ENCODE data around the gene INPPL1. TPM values are rescaled to one million over a fixed set of nuclear protein-coding genes. Genes with fewer than 3 reads are reported as not detected.

Gene INPPL1
- total RNA-seq, 2 donors from 2014 or later = 102 to 108 TPM

GRCh38 chr11:72222907-72223614 lies 1.5 kb upstream of the INPPL1 start:
- H3K4me3 Mint-ChIP-seq = peak overlapping the region; percentile 99
- peaks cover 25% of the 10 kb centered on the region for H3K4me1 Mint-ChIP-seq
- peaks cover 2% of the 10 kb centered on the region for H3K36me3 Mint-ChIP-seq (ENCODE audit: low read depth)
- ATAC-seq = peak; percentile 84
- peak; percentile 83 to 94 (median 93) for DNase-seq
- peak overlapping the region; percentile 79 for H3K27ac Mint-ChIP-seq
- peaks cover 7% of the 10 kb centered on the region for H3K27me3 Mint-ChIP-seq
- H3K9me3 ChIP-seq (ENCODE audit: control insufficient read depth, low read length, poor library complexity, severe bottlenecking) = no peaks in the 10 kb centered on the region

DNA sequence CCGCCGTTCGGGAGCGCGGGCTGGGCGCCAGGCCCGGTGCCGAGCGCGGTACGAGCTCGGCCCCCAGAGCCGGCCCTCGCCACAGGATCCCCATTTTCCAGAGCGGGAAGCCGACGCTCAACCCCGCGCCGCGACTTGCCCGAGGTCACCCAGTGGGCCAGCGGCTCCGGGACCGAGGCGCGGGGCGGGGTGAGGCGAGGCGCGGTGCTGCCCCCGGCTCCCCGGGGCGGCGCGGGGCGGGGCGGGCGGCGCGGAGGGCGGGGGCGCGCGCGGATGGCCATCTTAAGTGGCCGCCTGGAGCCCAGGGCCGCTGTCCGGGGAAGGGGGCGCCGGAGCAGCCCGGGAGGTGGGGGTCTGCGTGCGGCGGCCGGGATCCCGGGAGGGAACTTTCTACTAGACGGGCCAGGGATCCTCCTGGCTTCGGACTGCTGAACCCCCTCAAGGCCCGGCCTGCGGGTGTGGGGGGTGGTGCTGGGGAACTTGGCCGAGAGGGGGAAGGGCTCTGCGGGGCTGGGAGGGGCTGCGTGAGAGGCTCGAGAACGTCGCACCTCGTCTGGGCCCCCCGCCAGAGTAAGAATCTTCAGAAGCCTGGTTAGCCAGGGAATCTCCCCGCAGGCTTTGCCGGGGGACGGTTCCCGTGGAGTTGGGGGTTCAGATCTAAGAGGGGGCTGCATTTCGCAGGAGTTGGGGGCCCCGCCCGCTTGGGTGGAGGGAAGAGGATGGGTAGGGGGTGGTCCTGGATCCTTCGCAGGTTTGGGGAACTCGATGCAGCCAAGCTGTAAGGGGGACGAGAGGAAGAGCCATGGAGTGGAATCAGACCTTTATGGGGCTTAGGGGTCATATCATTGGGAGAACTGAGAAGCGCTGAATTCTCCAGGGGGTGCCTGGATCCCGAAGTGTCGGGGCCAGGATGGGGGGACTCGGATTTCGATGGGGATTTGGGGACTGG lies 678 bp upstream of the INPPL1 start:
- Mint-ChIP-seq H3K27me3 (no peaks in the 10 kb centered on the region), H3K27ac (peak overlapping the region; percentile 93), H3K4me1 (peaks cover 25% of the 10 kb centered on the region), H3K36me3 (ENCODE audit: low read depth) (peaks cover 2% of the 10 kb centered on the region), H3K4me3 (peak overlapping the region; percentile 99)
- H3K9me3 ChIP-seq (ENCODE audit: control insufficient read depth, low read length, poor library complexity, severe bottlenecking) = no peaks in the 10 kb centered on the region
- DNase-seq = peak; percentile 32 to 57 (median 48)
- ATAC-seq = peak; percentile 56

DNA sequence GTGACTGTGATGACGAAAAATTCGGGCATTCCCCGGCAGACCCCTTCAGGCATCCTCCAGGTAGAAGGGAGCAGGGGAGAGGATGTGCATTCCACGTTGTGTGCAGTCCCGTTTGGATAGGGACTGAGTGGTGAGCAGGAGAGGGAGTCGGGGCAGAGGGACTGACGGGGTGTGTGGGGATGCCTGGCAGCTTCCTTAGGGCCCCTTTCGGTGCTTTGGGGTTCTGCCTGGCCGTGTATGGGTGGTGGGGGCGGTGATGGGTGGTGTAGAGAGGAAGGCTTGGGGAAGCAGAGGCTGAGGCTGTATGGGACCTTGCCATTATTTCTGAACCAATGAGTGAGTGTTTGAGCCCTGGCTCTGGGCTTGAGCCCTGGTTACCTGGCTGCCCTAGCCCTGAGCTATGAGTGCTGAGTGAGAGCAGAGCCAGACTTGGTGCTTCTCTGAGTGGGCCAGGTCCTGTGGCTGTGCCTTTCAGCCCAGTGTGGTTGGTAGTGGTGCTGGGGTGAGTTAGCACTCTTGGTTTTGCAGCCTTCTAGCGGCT lies 914 bp downstream of the INPPL1 start:
- Mint-ChIP-seq H3K27me3 (no peaks in the 10 kb centered on the region), H3K4me1 (peaks cover 25% of the 10 kb centered on the region), H3K27ac (peak overlapping the region; percentile 91), H3K36me3 (ENCODE audit: low read depth) (peaks cover 2% of the 10 kb centered on the region), H3K4me3 (peak overlapping the region; percentile 99)
- DNase-seq (no peak), ATAC-seq (peak; percentile 17)
- H3K9me3 ChIP-seq (ENCODE audit: control insufficient read depth, low read length, poor library complexity, severe bottlenecking) = no peaks in the 10 kb centered on the region

- Mint-ChIP-seq H3K27me3 (no peaks in the 10 kb centered on the region), H3K4me3 (no peak overlapping the region), H3K4me1 (peaks cover 25% of the 10 kb centered on the region), H3K27ac (peak overlapping the region; percentile 91), H3K36me3 (ENCODE audit: low read depth) (peaks cover 2% of the 10 kb centered on the region)
- no peak for ATAC-seq
- H3K9me3 ChIP-seq (ENCODE audit: control insufficient read depth, low read length, poor library complexity, severe bottlenecking) = no peaks in the 10 kb centered on the region
- DNase-seq = no peak
These were observed 2.1 kb downstream of the INPPL1 start for GRCh38 chr11:72226701-72227100.

GRCh38 chr11:72227316-72228228 lies 3.0 kb downstream of the INPPL1 start:
- Mint-ChIP-seq H3K4me3 (no peak overlapping the region), H3K27me3 (no peaks in the 10 kb centered on the region), H3K36me3 (ENCODE audit: low read depth) (peaks cover 6% of the 10 kb centered on the region), H3K4me1 (peaks cover 19% of the 10 kb centered on the region), H3K27ac (no peak overlapping the region)
- no peak for DNase-seq
- H3K9me3 ChIP-seq (ENCODE audit: control insufficient read depth, low read length, poor library complexity, severe bottlenecking) = no peaks in the 10 kb centered on the region
- ATAC-seq = no peak

DNA sequence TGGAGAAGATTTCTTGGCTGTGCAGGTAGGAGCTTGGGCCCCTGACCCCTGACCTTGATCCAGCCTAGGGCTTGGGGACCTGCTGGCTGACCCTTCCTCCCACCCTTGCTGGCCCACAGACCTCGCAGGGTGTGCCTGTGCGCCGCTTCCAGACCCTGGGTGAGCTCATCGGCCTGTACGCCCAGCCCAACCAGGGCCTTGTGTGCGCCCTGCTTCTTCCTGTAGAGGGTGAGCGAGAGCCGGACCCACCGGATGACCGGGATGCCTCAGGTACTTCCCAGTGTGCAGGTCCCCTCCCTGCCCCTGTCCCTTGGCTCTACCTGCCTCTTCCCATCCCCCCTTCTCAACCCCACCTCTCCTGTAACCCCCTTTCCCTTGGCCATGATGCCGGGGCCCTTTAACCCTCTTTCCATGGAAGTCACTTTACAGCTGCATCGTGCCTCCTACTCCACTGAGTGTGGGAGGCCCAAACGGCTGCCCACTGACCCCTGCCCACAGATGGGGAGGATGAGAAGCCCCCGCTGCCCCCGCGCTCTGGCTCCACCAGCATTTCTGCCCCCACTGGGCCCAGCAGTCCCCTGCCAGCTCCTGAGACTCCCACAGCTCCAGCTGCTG lies 3.8 kb downstream of the INPPL1 start:
- Mint-ChIP-seq H3K36me3 (ENCODE audit: low read depth) (peaks cover 7% of the 10 kb centered on the region), H3K4me3 (no peak overlapping the region), H3K4me1 (peaks cover 16% of the 10 kb centered on the region), H3K27ac (peak overlapping the region; percentile 41), H3K27me3 (no peaks in the 10 kb centered on the region)
- DNase-seq = no peak
- H3K9me3 ChIP-seq (ENCODE audit: control insufficient read depth, low read length, poor library complexity, severe bottlenecking) = no peaks in the 10 kb centered on the region
- no peak for ATAC-seq

- no peak overlapping the region for H3K4me3 Mint-ChIP-seq
- peak overlapping the region; percentile 41 for H3K27ac Mint-ChIP-seq
- H3K36me3 Mint-ChIP-seq (ENCODE audit: low read depth) = peaks cover 7% of the 10 kb centered on the region
- ATAC-seq = no peak
- H3K9me3 ChIP-seq (ENCODE audit: control insufficient read depth, low read length, poor library complexity, severe bottlenecking) = no peaks in the 10 kb centered on the region
- peaks cover 16% of the 10 kb centered on the region for H3K4me1 Mint-ChIP-seq
- H3K27me3 Mint-ChIP-seq = no peaks in the 10 kb centered on the region
- DNase-seq = no peak
These were observed 4.3 kb downstream of the INPPL1 start for GRCh38 chr11:72228844-72229231.

- Mint-ChIP-seq H3K36me3 (ENCODE audit: low read depth) (peaks cover 8% of the 10 kb centered on the region), H3K27ac (no peak overlapping the region), H3K4me3 (no peak overlapping the region), H3K27me3 (no peaks in the 10 kb centered on the region), H3K4me1 (peaks cover 15% of the 10 kb centered on the region)
- no peaks in the 10 kb centered on the region for H3K9me3 ChIP-seq (ENCODE audit: control insufficient read depth, low read length, poor library complexity, severe bottlenecking)
- no peak for ATAC-seq
- DNase-seq = no peak
These were observed 4.9 kb downstream of the INPPL1 start for GRCh38 chr11:72229336-72229924.

DNA sequence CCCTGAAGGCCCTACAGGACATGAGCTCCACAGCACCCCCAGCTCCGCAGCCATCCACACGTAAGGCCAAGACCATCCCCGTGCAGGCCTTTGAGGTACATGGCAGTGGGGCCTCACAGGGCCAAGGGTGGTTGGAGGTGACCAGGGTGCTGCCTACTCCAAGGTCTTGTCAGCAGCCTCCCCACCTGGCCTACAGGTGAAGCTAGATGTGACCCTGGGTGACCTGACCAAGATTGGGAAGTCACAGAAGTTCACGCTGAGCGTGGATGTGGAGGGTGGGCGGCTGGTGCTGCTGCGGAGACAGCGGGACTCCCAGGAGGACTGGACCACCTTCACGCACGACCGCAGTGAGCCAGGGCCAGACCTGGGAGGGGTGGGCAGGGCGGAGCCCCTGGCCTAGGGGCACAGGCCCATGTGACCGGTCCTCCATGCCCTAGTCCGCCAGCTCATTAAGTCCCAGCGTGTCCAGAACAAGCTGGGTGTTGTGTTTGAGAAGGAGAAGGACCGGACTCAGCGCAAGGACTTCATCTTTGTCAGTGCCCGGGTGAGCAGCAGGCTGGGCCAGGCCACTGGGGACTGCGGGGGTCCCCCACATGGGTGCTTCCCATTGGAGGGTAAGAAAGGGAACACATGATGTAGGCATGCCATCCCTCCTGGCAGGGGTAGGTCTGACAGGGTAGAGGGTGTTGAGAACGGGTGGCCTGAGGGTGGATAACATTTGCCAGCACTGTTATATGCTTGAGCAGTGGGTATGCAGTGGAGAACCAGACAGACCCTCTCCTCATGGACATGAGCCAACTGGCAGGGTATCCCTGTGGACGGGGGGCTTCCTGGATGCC lies 5.6 kb downstream of the INPPL1 start:
- H3K27ac Mint-ChIP-seq = no peak overlapping the region
- DNase-seq (no peak), ATAC-seq (no peak)
- H3K36me3 Mint-ChIP-seq (ENCODE audit: low read depth) = peaks cover 12% of the 10 kb centered on the region
- H3K27me3 Mint-ChIP-seq = no peaks in the 10 kb centered on the region
- peaks cover 18% of the 10 kb centered on the region for H3K4me1 Mint-ChIP-seq
- no peaks in the 10 kb centered on the region for H3K9me3 ChIP-seq (ENCODE audit: control insufficient read depth, low read length, poor library complexity, severe bottlenecking)
- no peak overlapping the region for H3K4me3 Mint-ChIP-seq

GRCh38 chr11:72230764-72231365 lies 6.3 kb downstream of the INPPL1 start:
- H3K27me3 Mint-ChIP-seq = no peaks in the 10 kb centered on the region
- ATAC-seq (no peak), DNase-seq (no peak)
- H3K27ac Mint-ChIP-seq = no peak overlapping the region
- no peaks in the 10 kb centered on the region for H3K9me3 ChIP-seq (ENCODE audit: control insufficient read depth, low read length, poor library complexity, severe bottlenecking)
- H3K4me1 Mint-ChIP-seq = peaks cover 14% of the 10 kb centered on the region
- no peak overlapping the region for H3K4me3 Mint-ChIP-seq
- H3K36me3 Mint-ChIP-seq (ENCODE audit: low read depth) = peaks cover 12% of the 10 kb centered on the region
